NCI-H2227 treated with DMSO at 0.1 percent for 48 hours (cell line): ENCODE data around the gene CPT1A.

ENCODE experiments used
- DNase-seq: peaks from one replicate; lab custom pipeline; 2025; lab: John Stamatoyannopoulos, UW

Gene CPT1A

DNA sequence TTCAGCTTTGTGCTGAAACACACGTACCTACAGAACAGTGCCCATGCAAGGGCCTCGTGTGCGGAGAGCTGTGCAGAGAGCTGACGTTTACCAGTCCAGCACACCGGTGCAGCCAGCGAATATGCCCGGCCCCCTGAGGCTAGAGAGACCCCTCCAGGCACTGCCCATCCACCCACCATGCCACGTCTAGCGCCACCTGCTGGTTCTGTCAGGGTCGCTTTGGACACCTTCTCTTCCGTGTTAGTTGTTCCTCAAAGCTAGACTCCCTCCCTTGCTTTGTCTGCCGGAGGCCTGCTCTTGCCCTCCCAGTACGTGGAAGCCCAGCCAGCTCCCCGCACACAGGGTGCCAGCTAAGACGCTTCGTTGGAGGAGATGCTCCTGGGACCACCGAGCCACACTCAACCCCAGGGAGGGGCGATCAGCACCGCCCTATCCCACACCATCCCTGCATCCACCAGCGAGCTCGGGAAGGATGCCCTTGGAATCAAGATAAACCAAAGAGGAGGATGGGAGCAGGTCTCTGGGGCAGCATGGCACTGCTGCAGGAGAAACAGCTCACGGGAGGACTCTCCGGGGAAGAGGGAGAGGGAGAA, 43.4 kb downstream of the CPT1A start:
- no peak for DNase-seq

DNA sequence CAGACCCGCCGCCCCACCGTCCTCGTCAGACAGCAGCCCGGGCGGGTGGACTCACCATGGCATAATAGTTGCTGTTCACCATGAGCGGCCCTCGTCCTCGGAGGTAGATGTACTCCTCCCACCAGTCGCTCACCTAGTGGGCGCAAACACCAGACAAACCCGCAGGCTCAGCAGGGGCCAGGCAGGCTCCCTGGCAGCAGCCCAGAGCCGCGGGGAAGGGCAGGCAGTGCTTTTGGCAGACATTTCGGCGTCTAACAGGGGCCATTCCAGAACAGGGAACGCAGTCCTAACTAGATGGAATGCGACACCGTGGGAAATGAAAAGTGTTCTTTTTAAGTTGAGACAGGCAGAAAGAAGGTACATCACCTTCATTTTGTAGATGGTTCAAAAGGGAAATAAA, 44.9 kb downstream of the CPT1A start:
- DNase-seq = no peak

DNA sequence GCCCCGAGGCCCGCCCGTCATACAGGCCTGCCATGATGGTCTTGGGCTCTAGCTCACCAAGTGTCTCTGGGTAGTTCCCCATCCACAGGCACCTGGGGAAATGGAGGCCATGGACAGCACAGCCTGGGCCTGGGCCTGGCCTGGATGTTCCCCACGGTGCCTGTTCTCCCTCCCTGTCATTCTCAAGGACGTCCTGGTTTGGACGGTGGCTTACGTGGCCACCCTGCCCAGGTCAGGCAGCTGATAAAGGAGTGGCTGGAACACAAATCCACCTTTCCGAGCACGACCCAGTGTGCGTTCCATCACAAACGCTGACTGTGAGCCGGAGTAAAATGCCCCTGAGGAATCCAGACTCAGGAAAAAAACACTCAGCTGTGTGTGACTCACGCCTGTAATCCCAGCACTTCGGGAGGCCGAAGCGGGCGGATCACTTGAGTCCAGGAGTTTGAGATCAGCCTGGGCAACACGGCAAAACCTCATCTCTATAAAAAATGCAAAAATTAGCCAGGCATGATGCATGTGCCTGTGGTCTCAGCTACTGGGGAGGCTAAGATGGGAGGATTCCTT, 49.2 kb downstream of the CPT1A start:
- no peak for DNase-seq

GRCh38 chr11:68784653-68785052, 57.1 kb downstream of the CPT1A start:
- DNase-seq = no peak

DNA sequence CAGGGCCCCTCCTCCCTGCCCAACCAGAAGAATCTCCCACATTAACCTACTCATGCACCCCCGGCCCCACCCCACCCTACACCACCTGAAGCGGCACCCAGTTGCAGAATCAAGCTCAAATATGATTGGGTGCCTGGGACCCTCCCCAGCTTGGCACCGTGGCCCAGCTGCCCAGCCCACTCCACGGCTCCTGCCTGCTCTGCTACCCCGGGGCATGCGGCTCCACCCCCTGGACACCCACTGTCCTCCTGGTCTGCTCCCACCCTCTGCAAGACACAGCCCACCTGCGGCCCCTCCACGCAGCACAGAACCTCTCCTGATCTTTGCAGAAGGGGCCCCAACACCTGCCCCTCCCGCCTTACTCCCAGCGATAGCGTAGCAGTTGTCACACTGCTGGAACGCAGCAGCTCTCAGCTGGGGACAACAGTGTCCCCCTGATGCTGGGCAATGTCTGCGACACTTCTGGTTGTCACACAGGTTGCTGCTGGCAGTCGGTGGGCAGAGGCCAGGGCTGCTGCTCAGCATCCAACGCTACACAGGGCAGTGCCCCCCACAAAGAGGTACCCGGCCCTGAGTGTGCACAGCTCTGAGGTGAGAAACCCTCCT, 58.4 kb downstream of the CPT1A start:
- no peak for DNase-seq

- DNase-seq = no peak
Observed at GRCh38 chr11:68782711-68783110, 59.0 kb downstream of the CPT1A start.

GRCh38 chr11:68780829-68781228, 60.9 kb downstream of the CPT1A start:
- DNase-seq = no peak

GRCh38 chr11:68778205-68778604, 63.5 kb downstream of the CPT1A start:
- DNase-seq = no peak

GRCh38 chr11:68776442-68777235, 65.1 kb downstream of the CPT1A start:
- no peak for DNase-seq

DNA sequence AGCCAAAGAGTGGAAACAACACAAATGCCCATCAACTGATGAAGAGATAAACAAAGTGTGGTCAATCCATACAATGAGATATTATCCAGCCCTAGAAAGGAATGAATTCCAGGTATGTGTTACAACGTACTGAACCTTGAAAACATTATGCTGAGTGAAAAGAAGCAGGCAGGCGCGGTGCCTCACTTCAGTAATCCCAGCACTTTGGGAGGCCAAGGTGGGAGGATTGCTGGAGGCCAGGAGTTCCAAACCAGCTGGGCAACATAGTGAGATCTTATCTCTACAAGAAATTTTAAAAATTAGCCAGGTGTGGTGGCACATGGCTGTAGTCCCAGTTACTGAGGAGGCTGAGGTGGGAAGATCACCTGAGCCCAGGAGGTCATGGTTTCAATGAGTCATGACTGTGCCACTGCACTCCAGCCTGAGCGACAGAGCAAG, 65.7 kb downstream of the CPT1A start:
- no peak for DNase-seq

GRCh38 chr11:68774194-68774585, 67.5 kb downstream of the CPT1A start:
- no peak for DNase-seq

DNA sequence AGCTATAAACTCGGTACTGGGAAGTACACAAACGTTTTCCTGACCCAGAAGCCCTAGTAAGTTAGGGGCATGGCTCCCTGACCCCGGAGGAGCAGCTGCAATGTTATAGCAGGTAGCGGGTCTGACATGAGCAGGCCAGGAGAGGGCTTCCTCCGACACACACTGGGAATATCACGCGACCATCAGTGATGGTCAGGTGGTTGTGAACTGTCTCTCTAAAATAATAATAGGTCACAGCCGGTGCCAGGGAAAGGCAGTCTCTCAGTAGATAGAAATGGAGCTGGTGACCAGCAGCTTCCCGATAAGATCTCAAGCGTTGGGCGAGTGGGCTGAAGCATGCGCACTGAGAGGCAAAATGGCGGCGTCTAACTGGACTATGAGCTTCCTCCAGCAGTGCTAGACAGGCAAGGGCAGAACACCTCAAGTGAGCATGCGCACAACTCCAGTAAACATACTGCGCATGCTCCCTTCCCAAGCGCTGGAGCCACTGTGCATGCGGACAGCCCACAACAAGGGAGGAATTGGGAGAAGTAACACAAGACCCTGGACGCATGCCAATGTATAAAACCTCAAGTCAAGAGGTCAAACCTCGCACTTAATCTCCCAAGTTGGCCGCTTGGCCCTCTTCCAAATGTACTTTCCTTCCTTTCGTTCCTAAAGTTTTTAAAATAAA, 68.1 kb downstream of the CPT1A start:
- DNase-seq = no peak

DNA sequence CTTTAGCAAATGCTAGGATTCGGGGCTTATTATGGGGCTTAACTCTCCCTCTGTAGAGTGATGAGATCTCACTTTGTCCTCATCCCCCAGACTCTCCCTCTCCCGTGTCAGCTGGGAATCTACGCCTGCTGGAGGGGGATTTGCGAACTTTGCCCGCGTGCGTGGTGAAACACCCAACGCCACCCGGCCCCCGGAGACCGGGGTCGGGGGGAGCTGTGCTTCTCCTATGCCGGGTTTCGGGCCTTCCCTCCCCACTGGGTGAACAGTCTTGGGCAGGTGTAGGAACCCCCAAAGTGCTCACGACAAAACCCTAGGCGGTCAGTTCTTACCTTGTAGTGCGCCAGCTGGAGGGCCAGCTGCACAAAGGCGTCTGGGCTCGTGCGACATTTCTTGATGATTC, 68.8 kb downstream of the CPT1A start:
- no peak for DNase-seq

GRCh38 chr11:68770781-68771180, 70.9 kb downstream of the CPT1A start:
- DNase-seq = no peak

- no peak for DNase-seq
Observed at GRCh38 chr11:68767672-68768071, 74.0 kb downstream of the CPT1A start.

GRCh38 chr11:68766786-68767185, 74.9 kb downstream of the CPT1A start:
- no peak for DNase-seq

GRCh38 chr11:68764746-68765145, 77.0 kb downstream of the CPT1A start:
- DNase-seq = no peak

GRCh38 chr11:68763926-68764657, 77.6 kb downstream of the CPT1A start:
- DNase-seq = no peak

- no peak for DNase-seq
Observed at GRCh38 chr11:68763181-68763721, 78.5 kb downstream of the CPT1A start.

DNA sequence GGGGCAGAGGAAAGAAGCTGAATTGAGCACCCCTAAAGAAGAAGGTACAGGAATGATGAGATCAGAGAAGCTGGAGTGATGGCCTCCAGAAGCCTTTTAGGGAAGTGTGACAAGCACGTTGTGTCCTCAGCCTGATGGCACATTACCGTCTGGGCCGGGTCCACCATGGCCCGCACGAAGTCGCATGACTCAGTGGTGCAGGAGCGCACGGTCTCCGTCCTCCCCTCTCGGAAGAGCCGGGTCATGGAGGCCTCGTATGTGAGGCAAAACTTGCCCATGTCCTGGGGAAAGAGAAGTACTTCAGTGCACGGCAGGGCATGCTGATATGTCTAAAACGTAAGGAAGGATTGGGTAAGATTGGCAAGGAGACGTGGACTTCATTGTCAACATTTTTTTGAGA, 79.2 kb downstream of the CPT1A start:
- DNase-seq = no peak

DNA sequence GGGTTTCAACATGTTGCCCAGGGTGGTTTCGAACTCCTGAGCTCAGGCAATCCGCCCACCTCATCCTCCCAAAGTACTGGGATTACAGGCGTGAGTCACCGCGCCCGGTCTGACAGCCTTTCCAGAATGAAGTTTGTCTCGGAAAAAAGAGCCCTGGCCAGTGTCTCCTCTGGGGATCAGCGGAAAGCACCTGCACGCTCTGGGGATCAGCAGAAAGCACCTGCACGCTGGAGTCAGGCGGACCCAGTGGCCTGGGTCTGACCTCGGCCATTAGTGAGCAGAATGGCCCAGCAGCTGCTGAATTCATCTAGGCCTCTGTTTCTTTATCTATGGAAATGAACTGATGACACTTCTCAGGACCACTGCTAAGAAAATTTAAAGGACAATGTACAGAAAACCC, 79.9 kb downstream of the CPT1A start:
- no peak for DNase-seq

- no peak for DNase-seq
Observed at GRCh38 chr11:68759991-68760390, 81.7 kb downstream of the CPT1A start.
